GM19043 (cell line): ENCODE results near the gene ADGB.
A peak's percentile ranks its signal among the peaks of the same experiment; 100 is the strongest.
"Not testable (repeated sequence)": the region's sequence is repeated elsewhere in the genome, so short reads cannot be mapped to it uniquely, and the experiment has no call there.

Source experiments
- ATAC-seq: cut with Tn5 transposase; IDR thresholded peaks from one replicate; pipeline ENCODE4 v1.9.1; 2021; ENCODE audit warnings: low read depth; ENCODE audit not compliant: unreplicated experiment

Gene ADGB

DNA sequence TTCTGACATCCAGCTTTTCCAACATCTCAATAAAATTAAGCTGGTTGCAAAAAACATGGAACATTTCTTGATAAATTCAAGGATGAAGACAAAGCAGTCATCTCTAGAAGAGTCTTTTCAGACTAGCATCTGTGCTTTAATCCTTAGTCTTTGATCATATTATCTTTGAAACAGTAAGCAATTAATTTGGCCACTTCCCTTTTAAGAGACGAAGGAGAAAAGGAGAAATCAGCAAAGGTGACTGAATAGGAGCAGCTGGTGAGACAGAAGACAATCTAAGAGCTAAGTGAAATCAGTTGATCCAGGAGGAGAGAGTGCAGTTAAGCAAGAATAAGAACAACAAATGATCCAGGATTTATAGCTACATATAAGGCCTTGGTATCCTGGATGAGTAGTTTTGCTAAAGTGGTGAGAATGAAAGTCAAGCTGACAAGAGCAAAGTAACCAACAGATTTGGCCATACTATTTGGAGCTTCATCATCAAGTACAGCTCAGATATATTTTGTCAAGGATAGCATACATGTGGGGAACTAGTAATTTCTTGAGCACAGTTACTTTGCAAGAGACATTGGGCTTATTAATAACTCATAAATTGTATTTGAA lies 215.5 kb downstream of the ADGB start:
- no peak for ATAC-seq

DNA sequence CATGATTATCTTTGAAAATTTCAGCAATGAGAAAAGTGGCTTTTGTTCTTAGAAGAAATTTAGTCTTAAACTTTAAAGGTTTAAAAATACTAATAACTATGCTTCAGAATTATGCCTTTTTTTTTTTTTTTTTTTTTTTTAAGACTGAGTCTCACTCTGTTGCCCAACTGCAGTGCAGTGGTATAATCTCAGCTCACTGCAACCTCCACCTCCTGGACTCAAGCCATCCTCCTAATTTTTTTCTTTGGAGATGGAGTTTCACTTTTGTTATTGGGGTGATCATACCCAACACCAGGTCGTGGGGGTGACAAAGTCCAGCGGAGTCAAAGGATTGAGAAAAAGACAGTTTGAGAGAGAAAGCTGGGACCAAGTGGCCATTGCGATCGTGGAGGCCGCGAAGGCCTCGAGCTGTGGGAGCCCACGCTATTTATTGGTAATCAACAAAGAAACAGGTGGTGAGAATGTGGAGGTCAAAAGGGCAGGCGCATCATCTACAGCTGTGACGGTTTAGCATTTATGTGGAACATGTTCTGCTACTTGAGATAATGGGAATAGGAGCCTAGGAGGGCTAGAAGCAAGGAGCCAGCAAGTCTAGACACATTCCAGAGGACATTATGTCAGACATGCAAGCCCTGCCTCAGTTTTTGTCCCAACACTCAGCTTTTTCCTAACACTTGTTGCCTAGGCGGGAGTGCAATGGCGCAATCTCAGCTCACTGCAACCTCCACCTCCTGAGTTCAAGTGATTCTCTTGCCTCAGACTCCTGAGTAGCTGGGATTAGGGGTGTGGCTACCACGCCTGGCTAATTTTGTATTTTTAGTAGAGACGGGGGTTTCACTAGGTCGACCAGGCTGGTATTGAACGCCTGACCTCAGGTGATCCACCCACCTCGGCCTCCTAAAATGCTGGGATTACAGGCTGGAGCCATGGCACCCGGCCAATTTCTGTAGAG lies 217.0 kb downstream of the ADGB start:
- not testable (repeated sequence) for ATAC-seq

DNA sequence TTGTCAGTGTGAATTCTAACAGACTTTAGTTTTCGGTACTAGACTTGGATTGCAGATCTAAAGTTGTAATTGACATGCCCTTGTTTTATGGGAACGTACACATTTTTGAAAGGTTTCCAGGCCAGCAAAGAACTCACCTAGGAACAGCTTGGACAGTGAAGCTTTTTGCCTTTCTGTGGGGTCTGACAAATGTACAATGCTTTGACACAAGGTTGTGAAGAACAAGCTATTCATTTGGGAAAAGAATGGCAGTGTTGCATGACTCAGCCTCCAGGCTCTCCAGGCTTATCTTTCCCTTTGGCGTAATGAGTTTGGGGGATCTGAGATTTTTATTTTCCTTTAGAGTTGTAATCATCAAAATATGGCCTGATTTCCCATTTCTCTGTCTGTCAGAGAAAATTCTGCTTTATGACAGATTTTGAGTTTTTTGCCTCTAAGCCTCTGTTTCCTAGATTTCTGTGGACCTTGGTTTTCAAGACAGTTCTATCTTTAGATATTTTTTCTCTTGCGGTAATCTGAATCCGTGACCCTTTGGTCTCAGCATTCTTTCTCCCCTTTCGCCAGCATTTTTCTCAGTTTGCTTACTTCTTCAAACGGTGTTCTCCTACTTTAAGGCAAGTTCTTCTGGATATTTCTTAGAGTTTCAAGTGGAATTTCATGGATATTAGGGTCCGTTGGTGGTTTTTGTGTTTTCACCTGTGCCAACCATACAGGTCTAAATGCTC lies 221.0 kb downstream of the ADGB start:
- ATAC-seq = no peak

DNA sequence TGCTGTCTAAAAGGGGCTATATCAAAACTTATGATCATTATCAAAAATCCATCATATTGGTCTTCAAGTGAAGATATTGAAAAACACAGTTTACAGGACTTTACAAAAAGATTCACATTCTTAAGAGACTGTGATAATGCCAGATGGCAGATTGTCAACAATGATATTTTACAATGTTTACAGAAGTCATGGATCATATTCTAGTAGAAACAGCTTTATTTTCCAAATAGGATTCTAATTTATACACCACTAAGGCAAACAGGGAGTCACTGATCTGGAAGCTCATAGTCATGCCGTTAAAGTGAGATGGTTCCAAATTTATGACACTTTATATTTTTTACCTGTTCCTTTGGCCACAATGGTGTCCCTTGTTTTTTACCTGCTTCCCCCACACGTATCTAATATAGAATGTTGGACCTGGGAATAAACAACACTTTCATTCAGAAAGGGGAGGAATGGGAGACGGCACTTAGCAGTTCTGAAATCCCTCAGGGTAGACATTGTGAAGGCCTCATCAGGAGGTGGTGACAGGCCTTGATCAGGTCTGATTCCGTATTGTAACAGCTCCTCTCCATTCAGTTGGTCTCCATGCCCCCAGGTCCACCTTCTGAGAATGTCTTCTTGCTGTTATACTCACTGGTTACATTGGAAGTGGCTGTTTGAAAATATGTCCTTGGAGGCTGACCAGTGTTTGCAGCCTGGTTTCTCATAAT lies 228.6 kb downstream of the ADGB start:
- ATAC-seq = no peak

DNA sequence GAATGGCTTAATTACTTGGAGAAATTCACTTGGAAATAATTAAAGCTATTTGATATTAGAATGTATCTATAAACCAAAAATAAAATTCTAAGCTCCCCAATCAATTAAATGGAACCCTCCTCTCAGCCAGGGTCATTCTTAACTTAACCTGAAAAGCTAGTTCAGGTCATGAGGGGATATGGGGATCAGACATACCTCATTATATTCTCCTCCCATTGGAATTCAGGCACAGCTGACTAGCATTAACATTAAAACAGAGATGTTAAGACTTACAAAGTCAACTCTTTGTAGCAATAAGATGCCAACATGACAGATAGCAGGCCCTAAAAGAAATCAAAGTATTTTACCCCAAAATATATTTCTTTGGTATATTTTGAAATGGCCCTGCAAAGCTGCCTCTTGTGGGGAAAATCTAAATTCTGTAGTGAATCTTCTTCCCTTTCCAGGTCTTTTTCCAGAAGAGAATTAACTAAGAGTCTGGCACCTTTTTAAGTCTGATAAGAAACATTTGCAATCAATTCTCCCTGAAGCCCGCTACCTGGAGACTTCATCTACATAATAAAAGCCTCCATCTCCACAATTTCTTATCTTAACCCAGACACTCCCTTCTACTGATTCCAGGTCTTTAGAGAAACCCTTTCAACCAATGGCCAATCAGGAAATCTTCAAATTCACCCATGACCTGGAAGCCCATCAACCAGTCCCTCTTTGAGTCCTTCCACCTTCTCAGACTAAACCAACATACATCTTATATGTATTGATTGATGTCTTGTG lies 231.2 kb downstream of the ADGB start:
- ATAC-seq = no peak

DNA sequence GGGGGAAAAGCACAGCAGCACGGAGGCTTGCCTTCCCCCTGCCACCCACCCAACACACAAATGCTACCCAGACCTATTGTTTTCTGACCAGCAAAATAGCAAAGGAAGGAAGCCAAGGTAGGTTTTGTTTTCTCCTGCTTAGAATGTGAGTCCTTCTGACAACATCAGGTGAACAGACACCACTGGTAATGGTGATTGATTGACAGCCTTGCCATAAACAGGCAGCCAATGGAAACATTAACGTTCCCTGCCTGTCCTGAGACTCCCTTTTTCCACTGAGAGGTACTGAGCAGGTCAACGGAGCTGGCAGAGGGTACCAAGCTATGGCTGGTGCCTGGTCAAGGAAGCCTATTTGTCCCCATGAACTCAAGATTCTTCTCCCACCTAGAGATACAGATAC lies 234.4 kb downstream of the ADGB start:
- ATAC-seq = no peak

DNA sequence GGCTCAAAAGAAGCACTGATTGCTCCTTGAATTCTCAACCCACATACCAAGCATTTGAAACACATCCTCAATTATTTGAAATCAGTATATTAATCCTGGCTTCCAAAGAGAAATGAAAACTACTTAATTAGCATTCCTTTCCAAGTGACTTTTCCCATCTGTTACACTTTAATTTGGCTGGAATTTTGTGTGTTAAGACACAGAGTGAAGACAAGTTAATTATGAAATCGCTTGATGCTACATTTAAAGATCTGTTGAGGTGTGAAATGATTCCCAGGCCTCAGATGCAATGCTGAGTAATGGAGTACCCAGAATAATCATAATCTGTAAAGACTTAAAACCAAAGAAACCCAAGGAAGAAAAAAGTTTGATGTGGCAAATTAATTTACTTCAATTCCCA lies 241.4 kb downstream of the ADGB start:
- no peak for ATAC-seq

DNA sequence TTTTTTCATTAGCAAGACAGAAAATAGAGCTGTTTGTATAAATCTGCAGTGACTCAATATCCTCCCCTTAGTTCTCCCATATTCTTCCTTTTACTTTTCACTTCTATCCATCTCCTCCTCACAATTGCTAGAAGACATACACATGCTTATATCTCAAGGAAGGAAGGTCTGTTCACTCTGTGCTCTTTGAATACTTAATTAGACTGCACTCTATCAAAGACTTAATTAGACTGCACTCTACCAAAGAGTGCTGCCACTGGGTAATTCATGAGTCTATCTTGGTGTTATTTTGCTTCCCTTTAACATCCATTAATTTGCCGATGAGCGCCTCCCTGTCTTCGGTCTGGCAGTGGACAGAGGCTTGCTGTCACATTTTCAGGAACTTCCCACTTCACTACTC lies 241.9 kb downstream of the ADGB start:
- no peak for ATAC-seq

DNA sequence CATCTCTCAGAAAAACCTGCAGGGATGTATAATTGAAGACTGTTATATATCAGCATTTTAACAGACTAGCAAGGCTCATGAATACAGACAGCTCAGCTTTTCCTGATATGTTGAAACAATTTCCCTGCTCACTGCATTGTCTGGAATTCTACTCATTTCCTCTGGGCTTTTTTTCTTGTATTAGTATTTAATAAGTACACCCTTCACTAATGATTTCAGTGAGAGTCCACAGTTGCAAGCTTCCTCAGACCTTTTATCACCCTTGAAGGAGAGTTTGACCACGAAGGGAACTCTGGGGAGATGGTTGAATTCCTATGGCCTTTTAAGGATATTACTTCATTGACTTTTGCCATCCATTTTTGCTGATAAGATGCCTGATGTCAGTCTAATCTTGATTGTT lies 248.7 kb downstream of the ADGB start:
- no peak for ATAC-seq

DNA sequence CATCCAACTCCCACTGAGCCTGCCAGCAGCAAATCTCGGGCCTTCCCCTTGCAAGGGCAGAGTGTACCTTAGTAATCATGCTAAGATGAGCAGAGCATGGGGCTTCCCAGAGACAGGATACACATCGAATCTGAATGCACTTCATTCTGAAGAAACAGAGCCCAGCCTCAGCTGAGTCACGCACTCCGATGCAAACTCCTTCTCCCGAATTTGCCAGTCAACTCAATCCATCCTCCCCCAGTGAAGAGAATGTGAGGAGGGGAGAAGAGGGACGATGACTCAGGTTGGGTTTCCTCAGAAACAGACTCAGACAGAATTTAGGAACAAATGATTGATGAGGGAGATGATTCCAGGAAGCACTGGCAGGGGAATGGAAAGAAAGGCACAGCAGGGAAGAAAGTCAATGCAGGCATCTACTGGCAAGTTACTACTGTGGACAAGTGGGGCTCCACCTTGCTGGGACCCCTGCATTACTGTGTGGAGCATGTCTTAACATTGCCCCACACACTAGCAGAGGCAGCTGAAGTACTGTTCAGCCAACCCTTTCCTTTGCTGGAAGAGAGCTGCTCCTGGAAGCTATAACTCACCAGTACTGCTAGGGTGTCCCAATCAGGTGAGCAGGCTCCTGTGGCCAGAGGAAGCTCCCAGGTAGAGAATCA lies 251.6 kb downstream of the ADGB start:
- ATAC-seq = no peak

DNA sequence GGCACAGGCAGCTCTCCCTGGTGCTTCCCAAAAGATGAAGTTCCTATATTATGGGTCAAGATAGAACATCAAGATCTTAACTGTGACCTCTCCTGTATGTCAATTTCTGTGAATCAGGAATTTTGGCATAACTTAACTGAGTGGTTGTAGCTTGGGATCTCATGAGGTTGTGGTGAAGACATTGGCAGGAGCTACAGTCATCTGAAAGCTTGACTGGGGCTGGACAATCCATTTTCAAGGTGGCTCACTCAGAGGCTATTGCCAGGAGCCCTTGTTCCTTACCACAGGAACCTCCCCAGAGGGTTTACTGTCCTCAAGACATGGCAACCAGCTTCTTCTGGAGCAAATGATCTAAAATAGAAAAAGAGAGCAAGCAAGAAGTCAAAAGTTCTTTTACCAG lies 252.2 kb downstream of the ADGB start:
- no peak for ATAC-seq

DNA sequence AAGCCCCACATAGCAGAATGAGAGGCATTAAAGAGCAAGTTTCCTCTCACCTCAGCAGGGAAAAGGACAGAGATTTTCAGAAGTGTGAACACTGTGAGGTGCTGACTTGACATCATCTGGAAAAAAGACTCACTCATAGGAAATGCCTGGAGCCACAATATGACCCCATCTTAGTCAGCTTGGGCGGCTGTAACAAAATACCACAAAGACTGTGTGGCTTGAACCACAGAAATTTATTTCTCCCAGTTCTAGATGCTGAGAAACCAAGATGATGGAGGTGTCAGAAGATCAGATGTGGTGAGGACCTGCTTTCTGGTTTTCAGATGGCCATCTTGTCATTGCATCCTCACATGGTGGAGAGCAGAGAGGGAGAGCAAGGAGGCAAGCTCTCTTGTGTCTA lies 253.1 kb downstream of the ADGB start:
- no peak for ATAC-seq

DNA sequence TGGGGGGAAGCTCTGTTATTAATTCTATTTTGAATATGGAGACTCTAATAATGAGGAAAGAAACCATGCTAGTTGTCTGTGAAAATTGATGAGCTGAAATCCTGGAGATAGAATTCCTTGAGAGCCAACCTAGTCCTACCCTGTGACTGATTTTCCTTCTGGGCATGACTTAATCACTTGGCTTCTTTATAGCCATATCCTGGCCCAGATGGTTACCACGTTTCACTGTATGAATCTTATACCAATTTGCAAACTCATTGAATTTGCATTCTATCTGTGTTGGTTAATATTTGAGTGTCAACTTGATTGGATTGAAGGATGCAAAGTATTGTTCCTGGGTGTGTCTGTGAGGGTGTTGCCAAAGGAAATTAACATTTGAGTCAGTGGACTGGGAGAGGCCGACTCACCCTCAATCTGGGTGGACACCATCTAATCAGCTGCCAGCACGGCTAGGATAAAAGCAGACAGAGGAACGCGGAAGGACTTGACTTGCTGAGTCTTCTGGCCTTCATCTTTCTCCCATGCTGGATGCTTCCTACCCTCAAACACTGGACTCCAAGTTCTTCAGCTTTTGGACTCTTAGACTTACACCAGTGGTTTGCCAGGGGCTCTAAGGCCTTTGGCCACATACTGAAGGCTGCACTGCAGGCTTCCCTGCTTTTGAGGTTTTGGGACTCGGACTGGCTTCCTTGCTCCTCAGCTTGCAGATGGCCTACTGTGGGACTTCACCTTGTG lies 255.9 kb downstream of the ADGB start:
- not testable (repeated sequence) for ATAC-seq

DNA sequence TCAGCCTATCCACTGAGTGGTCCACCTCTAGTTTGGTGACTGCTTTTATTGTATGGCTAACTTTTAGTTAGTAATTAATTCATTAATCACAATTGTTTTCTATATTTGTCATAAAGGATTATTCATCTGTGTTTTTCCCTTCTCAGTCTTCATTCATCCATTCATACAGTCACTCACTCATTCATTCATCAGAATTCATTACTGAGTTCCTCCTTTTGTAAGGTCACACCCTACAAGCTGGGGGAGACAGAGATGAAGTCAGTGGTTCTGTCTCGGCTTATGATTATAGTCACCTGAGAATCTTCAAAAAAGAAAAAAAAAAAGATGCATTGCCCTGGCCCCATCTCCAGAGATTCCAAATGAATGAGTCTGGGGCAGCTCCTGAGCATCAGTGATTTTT lies 257.1 kb downstream of the ADGB start:
- ATAC-seq = no peak

DNA sequence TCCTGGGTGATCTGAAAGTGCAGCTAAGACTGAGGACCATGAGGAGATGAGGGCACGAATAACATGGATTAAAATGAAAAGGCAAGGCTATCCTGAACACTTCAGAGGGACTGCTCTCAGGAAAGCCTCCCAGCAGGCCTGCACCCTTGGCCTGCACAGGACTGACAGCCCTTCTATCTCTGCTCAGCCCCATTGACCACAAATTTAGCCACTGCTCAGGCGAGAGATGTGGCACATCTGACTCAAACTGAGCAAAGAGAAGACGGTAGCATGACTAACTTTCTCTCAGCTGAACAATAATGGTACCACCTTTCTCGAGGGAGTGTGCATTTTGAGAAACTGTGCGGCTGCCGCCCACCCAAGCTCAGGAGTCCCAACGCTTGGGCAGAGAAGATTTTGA lies 257.5 kb downstream of the ADGB start:
- no peak for ATAC-seq

DNA sequence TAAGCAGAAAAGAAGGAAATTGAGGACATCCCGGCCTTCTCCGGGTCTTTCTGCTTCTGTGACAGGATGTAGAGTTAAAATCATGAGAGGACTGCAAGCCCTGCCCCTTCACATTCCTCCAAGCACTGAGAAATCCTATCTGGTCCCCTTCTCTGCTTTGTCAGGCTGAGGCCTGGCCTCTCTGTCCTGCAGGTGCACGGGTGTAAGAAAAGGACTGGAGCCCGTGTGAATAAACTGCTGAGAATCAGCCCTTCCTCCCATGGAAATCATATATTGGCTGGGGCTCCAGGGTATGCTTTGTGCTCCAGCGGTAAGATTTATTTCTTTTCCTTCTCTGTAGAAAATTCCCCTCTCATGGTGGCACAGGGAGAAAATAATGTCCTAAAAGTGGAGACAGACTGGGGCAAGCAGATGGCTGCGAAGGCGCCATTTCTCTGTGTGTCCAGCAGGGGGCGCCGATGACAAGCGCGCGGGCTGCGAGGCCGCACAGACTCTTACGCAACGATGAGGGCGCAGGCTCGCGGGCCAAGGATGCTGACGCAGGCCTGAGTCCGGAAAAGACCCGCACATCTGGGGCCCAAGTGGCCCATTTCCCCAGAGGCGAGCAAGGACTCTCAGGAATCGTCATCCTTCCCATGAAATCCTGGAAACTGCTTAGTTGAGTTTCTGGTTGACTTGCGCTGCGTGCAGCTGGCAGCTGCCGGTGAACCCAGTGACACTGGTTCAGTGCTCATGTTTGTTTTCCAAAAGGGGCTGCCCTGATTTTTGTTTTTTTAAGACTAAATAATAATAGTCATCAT lies 258.6 kb downstream of the ADGB start:
- ATAC-seq = peak; percentile 98

DNA sequence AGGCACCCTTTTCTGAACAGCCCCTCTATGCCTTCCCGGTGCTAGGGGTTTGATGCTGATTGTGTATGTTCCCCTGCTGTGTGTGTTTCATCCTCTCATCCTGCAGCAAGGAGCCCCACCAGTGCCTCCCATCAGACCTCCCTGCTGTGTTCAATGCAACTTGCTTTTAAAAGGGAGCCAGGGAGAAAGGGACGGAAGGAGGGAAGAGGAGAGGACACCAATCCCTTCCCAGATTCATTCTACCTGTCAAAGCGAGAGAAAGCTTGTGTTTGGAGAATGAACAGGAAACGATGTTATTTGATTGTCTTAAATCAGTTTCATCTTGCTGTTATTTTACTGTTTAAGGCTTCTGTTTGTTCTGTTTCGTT lies 259.2 kb downstream of the ADGB start:
- ATAC-seq = peak; percentile 7

DNA sequence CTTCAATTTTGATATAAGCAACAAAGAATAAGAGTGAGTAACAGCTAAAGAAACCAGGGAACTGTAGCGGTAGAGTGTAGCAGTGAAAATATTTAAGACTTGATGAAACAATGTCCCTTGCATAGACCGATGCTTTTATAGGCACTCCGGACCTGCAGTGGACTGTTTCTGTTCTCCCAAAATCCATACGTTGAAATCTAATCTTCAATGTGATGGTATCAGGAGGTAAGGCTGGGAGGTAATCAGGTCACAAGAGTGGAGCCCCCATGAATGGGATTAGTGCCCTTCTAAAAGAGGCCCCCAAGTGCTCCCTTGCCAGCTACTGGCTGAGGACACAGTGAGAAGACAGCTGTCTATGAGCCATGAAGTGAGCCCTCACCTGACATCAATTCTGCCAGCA lies 260.4 kb downstream of the ADGB start:
- no peak for ATAC-seq
